ENCODE results near the gene FUT8. TPM values are rescaled to one million over a fixed set of nuclear protein-coding genes. Genes with fewer than 3 reads are reported as not detected.
A peak's percentile ranks its signal among the peaks of the same experiment; 100 is the strongest.

Gene FUT8
- total RNA-seq, 1 donor from 2014 or later, result 131 TPM

DNA sequence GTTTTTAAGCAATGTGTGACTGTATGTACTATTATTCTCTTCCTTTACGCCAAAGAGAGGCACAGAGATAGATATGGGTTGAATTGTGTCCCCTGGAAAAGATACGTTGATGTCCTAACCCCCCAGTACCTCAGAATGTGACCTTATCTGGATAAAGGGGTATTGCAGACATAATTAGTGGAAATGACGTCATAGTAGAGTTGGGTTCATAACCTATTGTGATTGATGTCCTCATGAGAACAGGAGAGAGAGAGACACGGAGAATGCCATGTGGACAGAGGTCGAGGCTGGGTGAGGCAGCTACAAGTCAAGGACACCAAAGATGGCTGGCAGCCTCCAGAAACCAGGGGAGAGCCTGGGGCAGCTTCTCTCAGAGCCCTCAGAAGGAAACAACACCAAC is 376.3 kb downstream of the FUT8 start:
- no peak overlapping the region for H3K4me2 ChIP-seq
- DNase-seq (ENCODE audit: low spot score), result no peak
- H2AFZ ChIP-seq (replicated peaks), result no peak overlapping the region
- H3K79me2 ChIP-seq (ENCODE audit: low read depth), result no peaks in the 10 kb centered on the region
- no peaks in the 10 kb centered on the region for H3K36me3 ChIP-seq
- H3K27me3 Mint-ChIP-seq (ENCODE audit: insufficient read depth, low read depth), result no peaks in the 10 kb centered on the region
- no peaks in the 10 kb centered on the region for H3K4me1 ChIP-seq
- H3K9me3 ChIP-seq (ENCODE audit: low read depth), result no peaks in the 10 kb centered on the region
- peaks cover 5% of the 10 kb centered on the region for H3F3A ChIP-seq (ENCODE audit: low read depth)
- H3K27ac ChIP-seq, result no peak overlapping the region
- no peaks in the 10 kb centered on the region for H4K20me1 ChIP-seq (ENCODE audit: low read depth)
- no peaks in the 10 kb centered on the region for H3K9me3 Mint-ChIP-seq
- no peak overlapping the region for H3K27ac Mint-ChIP-seq
- H3K4me3 Mint-ChIP-seq, result no peak overlapping the region
- no peak overlapping the region for H3K4me3 ChIP-seq
- H3K27me3 ChIP-seq, result no peaks in the 10 kb centered on the region
- no peak overlapping the region for H3K9ac ChIP-seq
- no peaks in the 10 kb centered on the region for H3K36me3 Mint-ChIP-seq
- H3K4me1 Mint-ChIP-seq, result peaks cover 3% of the 10 kb centered on the region
- TF ChIP-seq EZH2phosphoT487 (IDR thresholded peaks at IDR 0.05) (no peak), EZH2 (IDR thresholded peaks at IDR 0.05) (no peak)
- TF ChIP-seq, protein P1, sequence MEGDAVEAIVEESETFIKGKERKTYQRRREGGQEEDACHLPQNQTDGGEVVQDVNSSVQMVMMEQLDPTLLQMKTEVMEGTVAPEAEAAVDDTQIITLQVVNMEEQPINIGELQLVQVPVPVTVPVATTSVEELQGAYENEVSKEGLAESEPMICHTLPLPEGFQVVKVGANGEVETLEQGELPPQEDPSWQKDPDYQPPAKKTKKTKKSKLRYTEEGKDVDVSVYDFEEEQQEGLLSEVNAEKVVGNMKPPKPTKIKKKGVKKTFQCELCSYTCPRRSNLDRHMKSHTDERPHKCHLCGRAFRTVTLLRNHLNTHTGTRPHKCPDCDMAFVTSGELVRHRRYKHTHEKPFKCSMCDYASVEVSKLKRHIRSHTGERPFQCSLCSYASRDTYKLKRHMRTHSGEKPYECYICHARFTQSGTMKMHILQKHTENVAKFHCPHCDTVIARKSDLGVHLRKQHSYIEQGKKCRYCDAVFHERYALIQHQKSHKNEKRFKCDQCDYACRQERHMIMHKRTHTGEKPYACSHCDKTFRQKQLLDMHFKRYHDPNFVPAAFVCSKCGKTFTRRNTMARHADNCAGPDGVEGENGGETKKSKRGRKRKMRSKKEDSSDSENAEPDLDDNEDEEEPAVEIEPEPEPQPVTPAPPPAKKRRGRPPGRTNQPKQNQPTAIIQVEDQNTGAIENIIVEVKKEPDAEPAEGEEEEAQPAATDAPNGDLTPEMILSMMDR (IDR thresholded peaks at IDR 0.05), result no peak

GRCh38 chr14:65789363-65789762 is 376.8 kb downstream of the FUT8 start:
- Mint-ChIP-seq H3K4me3 (no peak overlapping the region), H3K9me3 (no peaks in the 10 kb centered on the region), H3K36me3 (no peaks in the 10 kb centered on the region), H3K27ac (no peak overlapping the region), H3K27me3 (ENCODE audit: insufficient read depth, low read depth) (no peaks in the 10 kb centered on the region), H3K4me1 (peaks cover 3% of the 10 kb centered on the region)
- Histone ChIP-seq H3K27ac (no peak overlapping the region), H3F3A (ENCODE audit: low read depth) (peaks cover 5% of the 10 kb centered on the region), H3K4me3 (no peak overlapping the region), H3K4me2 (no peak overlapping the region), H3K4me1 (no peaks in the 10 kb centered on the region), H3K9me3 (ENCODE audit: low read depth) (no peaks in the 10 kb centered on the region), H3K79me2 (ENCODE audit: low read depth) (no peaks in the 10 kb centered on the region), H3K9ac (no peak overlapping the region), H4K20me1 (ENCODE audit: low read depth) (no peaks in the 10 kb centered on the region), H3K36me3 (no peaks in the 10 kb centered on the region), H2AFZ (replicated peaks) (no peak overlapping the region), H3K27me3 (no peaks in the 10 kb centered on the region)
- no peak for DNase-seq (ENCODE audit: low spot score)
- TF ChIP-seq EZH2phosphoT487 (IDR thresholded peaks at IDR 0.05) (no peak), EZH2 (IDR thresholded peaks at IDR 0.05) (no peak)
- TF ChIP-seq, protein P1 (IDR thresholded peaks at IDR 0.05), result no peak

GRCh38 chr14:65790172-65790815 is 377.8 kb downstream of the FUT8 start:
- H3K36me3 ChIP-seq, result no peaks in the 10 kb centered on the region
- Mint-ChIP-seq H3K4me1 (peaks cover 3% of the 10 kb centered on the region), H3K27ac (no peak overlapping the region), H3K27me3 (ENCODE audit: insufficient read depth, low read depth) (no peaks in the 10 kb centered on the region), H3K9me3 (no peaks in the 10 kb centered on the region), H3K4me3 (no peak overlapping the region), H3K36me3 (no peaks in the 10 kb centered on the region)
- H2AFZ ChIP-seq (replicated peaks), result no peak overlapping the region
- no peaks in the 10 kb centered on the region for H3K4me1 ChIP-seq
- TF ChIP-seq, protein P1 (IDR thresholded peaks at IDR 0.05), result peak; percentile 38
- TF ChIP-seq EZH2phosphoT487 (IDR thresholded peaks at IDR 0.05) (no peak), EZH2 (IDR thresholded peaks at IDR 0.05) (no peak)
- peaks cover 5% of the 10 kb centered on the region for H3F3A ChIP-seq (ENCODE audit: low read depth)
- no peaks in the 10 kb centered on the region for H4K20me1 ChIP-seq (ENCODE audit: low read depth)
- H3K9me3 ChIP-seq (ENCODE audit: low read depth), result no peaks in the 10 kb centered on the region
- H3K27ac ChIP-seq, result no peak overlapping the region
- no peak overlapping the region for H3K4me2 ChIP-seq
- DNase-seq (ENCODE audit: low spot score), result no peak
- H3K79me2 ChIP-seq (ENCODE audit: low read depth), result no peaks in the 10 kb centered on the region
- no peak overlapping the region for H3K4me3 ChIP-seq
- H3K27me3 ChIP-seq, result no peaks in the 10 kb centered on the region
- H3K9ac ChIP-seq, result no peak overlapping the region

All from neural progenitor cell (in vitro differentiated cells).